ENCODE measurements around the gene CCDC33. TPM values are rescaled to one million over a fixed set of nuclear protein-coding genes. Genes with fewer than 3 reads are reported as not detected.
A peak's percentile ranks its signal among the peaks of the same experiment; 100 is the strongest.

CCDC33 gene
- total RNA-seq, 1 donor from 2014 or later = not detected

- intact Hi-C loops (cut with DNase I) = no loop called here
- no peaks in the 10 kb centered on the region for H3K36me3 ChIP-seq
- ATAC-seq (no peak), DNase-seq (no peak)
- H3K27ac ChIP-seq = no peak overlapping the region
- H3K4me3 ChIP-seq = no peak overlapping the region
- no peaks in the 10 kb centered on the region for H3K27me3 ChIP-seq
- H3K4me1 ChIP-seq = peaks cover 2% of the 10 kb centered on the region
- TF ChIP-seq CTCF (IDR thresholded peaks at IDR 0.05) = no peak
- H3K9me3 ChIP-seq = no peaks in the 10 kb centered on the region
Measured at GRCh38 chr15:74315626-74316025, 79.5 kb downstream of the CCDC33 start.

GRCh38 chr15:74316141-74316540 lies 80.0 kb downstream of the CCDC33 start:
- no peaks in the 10 kb centered on the region for H3K27me3 ChIP-seq
- H3K27ac ChIP-seq = no peak overlapping the region
- no peaks in the 10 kb centered on the region for H3K36me3 ChIP-seq
- peaks cover 2% of the 10 kb centered on the region for H3K4me1 ChIP-seq
- no peak overlapping the region for H3K4me3 ChIP-seq
- TF ChIP-seq CTCF (IDR thresholded peaks at IDR 0.05) = no peak
- intact Hi-C loops (cut with DNase I) = no loop called here
- DNase-seq = no peak
- no peaks in the 10 kb centered on the region for H3K9me3 ChIP-seq
- no peak for ATAC-seq

GRCh38 chr15:74317820-74318375 lies 81.8 kb downstream of the CCDC33 start:
- Histone ChIP-seq H3K4me1 (peaks cover 2% of the 10 kb centered on the region), H3K4me3 (no peak overlapping the region), H3K36me3 (no peaks in the 10 kb centered on the region), H3K27me3 (no peaks in the 10 kb centered on the region), H3K9me3 (no peaks in the 10 kb centered on the region), H3K27ac (peak overlapping the region; percentile 60)
- no peak for ATAC-seq
- intact Hi-C loops (cut with DNase I) = no loop called here
- no peak for TF ChIP-seq CTCF (IDR thresholded peaks at IDR 0.05)
- no peak for DNase-seq

GRCh38 chr15:74318376-74319137 lies 82.4 kb downstream of the CCDC33 start:
- no peaks in the 10 kb centered on the region for H3K36me3 ChIP-seq
- no peak for TF ChIP-seq CTCF (IDR thresholded peaks at IDR 0.05)
- H3K4me3 ChIP-seq = no peak overlapping the region
- H3K9me3 ChIP-seq = no peaks in the 10 kb centered on the region
- ATAC-seq = no peak
- no peak overlapping the region for H3K27ac ChIP-seq
- H3K4me1 ChIP-seq = peaks cover 2% of the 10 kb centered on the region
- H3K27me3 ChIP-seq = no peaks in the 10 kb centered on the region
- DNase-seq = no peak
- intact Hi-C loops (cut with DNase I) = no loop called here

GRCh38 chr15:74319138-74319460 lies 83.0 kb downstream of the CCDC33 start:
- ATAC-seq (no peak), DNase-seq (no peak)

More at GRCh38 chr15:74319138-74319460, 83.0 kb downstream of the CCDC33 start:
- no peaks in the 10 kb centered on the region for H3K36me3 ChIP-seq
- H3K4me3 ChIP-seq = no peak overlapping the region
- H3K27me3 ChIP-seq = no peaks in the 10 kb centered on the region
- peaks cover 2% of the 10 kb centered on the region for H3K4me1 ChIP-seq
- no peak for TF ChIP-seq CTCF (IDR thresholded peaks at IDR 0.05)
- intact Hi-C loops (cut with DNase I) = no loop called here
- no peak overlapping the region for H3K27ac ChIP-seq
- H3K9me3 ChIP-seq = no peaks in the 10 kb centered on the region

Data from upper lobe of right lung (tissue), 1 donor.